ENCODE results near the gene SCTR.
A peak's percentile ranks its signal among the peaks of the same experiment; 100 is the strongest.

The SCTR gene

GRCh38 chr2:119522671-119523070, 1.6 kb downstream of the SCTR start:
- no peak for DNase-seq

DNA sequence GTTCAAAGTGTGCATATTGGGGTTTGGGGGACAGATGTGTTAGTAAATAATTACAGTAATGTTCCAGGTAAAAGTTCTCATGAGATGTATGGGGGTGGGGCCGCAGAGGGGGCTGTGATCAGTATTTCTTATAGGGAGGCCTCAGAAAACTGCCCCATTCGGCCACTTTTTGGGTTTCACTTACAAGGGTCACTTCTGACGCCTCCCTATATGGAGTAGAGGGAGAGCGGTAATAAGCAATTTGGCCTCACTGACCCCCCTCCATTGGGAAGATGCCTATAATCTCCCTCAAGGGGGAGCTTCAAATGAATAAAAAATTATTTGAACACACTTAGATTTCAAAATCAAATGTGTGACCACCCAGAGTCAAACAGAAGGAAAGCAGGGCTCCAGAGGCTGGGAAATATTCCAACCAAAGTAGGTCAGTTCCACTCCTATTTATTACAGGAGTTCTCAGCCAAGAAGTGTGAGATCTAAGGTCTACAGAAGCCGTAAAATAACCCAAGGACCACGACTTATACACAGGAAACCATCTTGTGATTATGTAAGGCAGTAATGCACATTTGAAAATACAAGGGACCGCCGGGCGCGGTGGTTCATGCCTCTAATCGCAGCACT, 2.7 kb downstream of the SCTR start:
- no peak for DNase-seq

DNA sequence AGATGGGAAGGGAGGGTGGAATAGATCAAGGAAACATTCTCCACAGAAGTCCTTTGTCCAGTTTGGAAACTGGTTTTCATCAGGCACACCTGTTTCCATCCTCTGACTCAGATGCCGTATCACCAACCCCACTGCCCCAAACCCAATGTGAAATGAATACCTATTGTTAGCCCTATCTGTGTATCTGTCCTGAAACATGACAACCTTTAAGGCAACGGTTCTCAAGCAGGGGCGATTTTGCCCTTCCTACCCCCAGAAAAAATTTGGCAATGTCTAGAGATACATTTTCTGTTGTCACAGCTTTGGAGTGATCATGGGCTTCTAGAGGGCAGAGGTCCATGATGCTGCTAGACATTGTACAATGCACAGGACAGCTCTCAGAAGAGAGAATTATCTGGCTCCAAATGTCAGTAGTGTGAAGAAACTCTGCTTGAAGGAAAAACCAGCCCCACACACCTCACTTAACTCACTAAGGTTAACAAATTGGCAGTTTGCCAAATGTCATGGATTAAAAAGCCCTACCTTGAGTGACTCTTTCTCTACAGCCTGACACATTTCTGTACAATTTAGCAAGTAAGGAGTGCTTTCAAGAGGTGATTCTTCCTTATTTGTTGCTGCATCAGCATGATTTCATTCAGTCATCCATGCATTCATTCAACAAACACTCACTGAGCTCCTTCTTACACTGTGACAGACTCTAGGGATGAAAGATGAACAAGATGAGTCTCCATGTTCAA, 3.4 kb downstream of the SCTR start:
- peak; percentile 34 for DNase-seq

GRCh38 chr2:119519057-119519408, 5.2 kb downstream of the SCTR start:
- no peak for DNase-seq

GRCh38 chr2:119518401-119519056, 5.8 kb downstream of the SCTR start:
- DNase-seq: no peak

DNA sequence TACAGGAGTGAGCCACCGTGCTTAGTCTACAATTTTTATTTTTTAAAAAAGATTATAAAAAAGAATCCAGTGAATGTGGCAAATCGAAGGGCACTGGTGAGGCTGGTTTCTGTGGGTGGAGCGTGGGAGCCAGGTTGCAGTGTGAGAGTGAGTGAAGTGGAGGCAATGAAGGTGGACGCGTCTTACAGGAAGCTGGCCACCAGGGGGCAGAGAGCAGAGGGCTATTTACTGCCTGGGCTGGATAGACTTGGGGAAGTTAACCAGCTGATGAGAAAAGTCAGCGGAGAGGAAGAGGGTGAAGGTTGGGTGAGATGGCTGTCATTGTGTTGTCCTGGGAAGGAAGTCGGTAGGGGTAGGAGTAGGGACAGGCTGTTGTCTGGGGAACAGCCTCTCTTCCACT, 6.8 kb downstream of the SCTR start:
- peak; percentile 69 for DNase-seq

- DNase-seq: no peak
Observed at GRCh38 chr2:119516121-119516520, 8.2 kb downstream of the SCTR start.

DNA sequence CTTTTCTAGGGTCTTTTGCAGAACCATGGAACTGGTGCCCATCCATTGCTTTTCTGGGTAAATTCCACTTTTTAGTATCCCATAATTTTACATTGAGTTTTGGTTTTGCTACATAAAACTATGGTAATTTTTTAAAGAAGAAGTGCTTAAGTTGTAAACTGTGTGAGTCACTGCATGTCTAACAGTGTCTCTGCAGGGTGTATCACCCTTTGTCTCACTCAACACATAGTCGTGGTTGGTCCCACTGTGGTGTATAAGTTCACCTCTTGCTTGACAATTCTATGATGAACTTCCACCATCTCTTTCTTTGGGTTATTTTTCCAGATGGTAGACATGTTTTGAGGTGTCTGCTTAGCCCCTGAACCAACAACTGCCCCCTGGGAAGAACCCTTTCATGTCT, 10.5 kb downstream of the SCTR start:
- no peak for DNase-seq

DNA sequence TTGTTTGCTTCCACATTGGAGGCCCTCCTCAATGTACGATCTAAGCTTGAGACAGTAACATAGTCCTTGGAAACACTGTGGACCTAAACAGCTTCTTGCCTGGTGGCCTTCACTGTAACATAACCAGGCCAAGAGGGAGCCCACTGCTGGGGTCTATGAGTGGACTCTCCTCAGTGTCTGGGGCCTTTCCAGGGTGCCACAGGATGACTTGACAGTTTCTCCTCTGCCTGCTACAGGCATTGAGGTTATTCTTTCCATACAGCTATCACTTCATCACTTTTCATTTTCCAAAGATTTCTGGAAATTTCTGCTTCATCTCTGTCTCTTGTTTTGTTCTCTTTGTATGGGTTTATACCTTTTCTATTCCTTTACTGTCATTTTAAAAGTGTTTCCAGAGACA, 11.3 kb downstream of the SCTR start:
- DNase-seq: no peak

DNA sequence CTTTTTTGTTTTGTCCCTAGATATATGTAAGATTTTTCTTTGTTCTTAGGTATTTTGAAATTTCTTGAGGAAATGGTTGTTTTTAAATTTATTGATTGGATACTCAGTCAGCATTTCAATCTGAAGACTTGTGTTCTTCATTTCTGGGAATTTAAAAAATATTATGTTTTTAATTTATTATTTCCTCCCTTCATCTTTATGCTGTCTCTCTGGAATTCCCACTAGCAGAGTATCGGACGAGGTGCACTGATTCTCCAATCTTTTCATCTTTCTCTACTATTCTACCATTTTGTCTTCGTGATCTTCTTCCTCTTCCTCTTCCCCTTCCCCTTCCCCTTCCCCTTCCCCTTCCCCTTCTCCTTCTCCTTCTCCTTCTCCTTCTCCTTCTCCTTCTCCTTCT, 12.3 kb downstream of the SCTR start:
- no peak for DNase-seq

DNA sequence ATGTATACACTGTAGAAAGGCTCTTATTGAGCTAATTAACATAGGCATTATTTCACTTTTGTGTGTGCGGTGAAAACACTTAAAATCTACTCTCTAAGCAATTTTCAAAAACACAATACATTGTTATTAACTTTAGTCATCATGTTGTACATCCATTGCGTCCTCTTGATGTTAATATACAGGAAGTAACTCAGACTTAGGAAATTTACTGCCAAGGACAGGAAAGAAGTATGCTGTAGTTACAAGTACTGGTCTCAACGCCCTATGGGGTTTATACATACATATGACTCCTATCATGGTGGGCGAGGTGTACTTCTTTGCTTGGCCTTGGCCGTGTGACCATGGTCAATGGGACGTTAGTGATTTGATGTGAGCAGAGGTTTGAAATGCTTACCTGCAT, 15.5 kb downstream of the SCTR start:
- DNase-seq: no peak

DNA sequence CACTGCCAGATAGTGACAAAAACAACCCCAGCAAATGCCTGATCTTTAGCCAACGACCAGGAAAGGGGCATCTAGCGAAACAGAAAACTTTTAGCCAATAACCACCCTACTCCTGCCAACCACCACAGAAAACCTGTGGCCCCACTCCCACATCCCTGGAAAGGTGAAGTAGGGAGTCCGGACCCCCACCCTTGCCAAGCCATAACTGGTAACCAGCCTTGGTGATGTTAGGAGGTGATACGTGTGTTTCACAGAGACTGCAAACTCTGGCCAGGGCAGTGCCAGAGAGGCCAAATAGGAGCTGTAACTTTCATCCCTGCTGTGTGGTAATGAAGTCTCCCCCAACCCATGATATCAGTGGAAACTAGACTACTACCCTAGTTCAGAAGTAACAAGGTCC, 27.6 kb downstream of the SCTR start:
- no peak for DNase-seq

- DNase-seq: no peak
Observed at GRCh38 chr2:119495948-119496347, 28.3 kb downstream of the SCTR start.

GRCh38 chr2:119494163-119494790, 30.0 kb downstream of the SCTR start:
- DNase-seq: no peak

GRCh38 chr2:119491776-119492525, 32.3 kb downstream of the SCTR start:
- DNase-seq: no peak

GRCh38 chr2:119490653-119491195, 33.6 kb downstream of the SCTR start:
- no peak for DNase-seq

DNA sequence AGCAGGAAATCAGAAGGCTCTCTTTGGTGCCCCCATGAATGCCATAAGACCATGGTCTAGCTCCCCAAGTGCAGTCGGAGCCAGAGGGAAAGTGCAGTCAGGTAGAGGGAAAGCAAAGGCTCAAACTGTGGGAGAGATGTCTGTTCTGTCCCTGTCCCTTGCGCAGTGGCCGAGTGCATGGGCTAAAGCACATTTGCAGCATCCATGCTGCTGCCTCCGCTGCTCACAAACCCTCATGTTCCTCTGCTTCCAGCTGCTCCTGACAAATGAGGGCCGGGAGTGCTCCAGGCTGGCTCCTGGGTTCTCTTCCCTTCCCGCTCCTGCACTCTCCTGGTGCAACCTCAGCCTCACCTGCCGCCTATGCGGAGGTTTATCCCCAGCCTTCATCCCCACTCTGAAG, 34.2 kb downstream of the SCTR start:
- no peak for DNase-seq

GRCh38 chr2:119489232-119489952, 34.9 kb downstream of the SCTR start:
- DNase-seq: no peak

GRCh38 chr2:119488245-119489214, 35.8 kb downstream of the SCTR start:
- no peak for DNase-seq

DNA sequence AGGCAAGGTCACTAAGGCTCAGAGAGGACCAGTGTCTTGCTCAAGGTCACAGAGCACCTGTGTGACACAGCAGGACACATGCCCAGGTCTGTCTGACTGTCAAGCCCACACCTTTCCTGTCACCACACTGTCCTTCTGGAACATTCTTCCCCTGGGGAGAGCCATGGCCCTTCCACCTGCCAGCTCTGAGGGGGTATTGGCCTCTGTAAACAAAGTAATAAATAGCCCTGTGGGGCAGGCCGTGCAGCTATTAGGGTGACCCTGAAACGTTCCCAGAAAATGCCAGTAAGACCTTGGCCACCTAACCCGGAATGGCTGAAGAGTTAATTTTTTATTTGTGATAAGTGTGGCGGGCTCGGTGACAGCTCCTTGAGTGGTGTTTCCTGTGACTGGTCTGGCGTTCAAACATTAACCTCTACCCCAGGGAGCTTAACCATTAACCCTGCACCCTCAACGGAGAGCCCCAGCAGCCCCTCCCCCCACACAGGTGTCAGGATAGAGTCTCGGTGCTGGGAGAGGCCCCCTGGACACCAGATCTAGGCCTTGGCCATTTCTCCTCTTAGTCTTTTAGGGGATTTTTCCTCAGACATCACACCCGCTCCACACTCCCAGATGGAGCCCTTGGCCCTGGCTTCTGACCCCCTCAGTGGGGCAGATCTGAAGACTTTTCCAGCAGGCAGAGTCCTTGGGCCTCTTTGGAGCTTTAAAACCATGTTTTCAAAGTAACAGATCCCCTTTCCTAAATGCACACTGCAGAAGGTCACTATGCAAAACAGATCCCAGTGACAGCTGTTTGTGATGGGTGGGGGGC, 36.6 kb downstream of the SCTR start:
- DNase-seq: no peak
